ENCODE data around the gene NPPC. TPM values are rescaled to one million over a fixed set of nuclear protein-coding genes. Genes with fewer than 3 reads are reported as not detected.
"Not testable (repeated sequence)": the region's sequence is repeated elsewhere in the genome, so short reads cannot be mapped to it uniquely, and the experiment has no call there.

The NPPC gene
- total RNA-seq, 2 donors from 2014 or later, result not detected

DNA sequence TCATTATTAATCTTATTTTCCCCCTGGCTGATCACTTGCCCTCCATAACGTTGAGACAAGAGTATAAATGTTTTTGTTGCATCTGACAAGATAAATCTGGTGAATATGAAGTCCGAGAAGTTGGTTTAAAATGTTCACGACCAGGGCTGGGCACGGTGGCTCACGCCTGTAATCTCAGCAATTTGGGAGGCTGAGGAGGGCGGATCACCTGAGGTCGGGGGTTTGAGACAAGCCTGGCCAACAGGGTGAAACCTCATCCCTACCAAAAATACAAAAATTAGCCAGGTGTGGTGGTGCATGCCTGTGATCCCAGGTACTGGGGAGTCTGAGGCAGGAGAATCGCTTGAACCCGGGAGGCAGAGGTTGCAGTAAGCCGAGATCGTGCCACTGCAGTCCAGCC, 20.9 kb upstream of the NPPC start:
- H3K4me1 Mint-ChIP-seq; ATAC-seq; H3K36me3 Mint-ChIP-seq (ENCODE audit: low read depth); DNase-seq; H3K9me3 ChIP-seq (ENCODE audit: control insufficient read depth, low read length, poor library complexity, severe bottlenecking); H3K27ac Mint-ChIP-seq; H3K4me3 Mint-ChIP-seq: not testable (repeated sequence)
- peaks cover 23% of the 10 kb centered on the region for H3K27me3 Mint-ChIP-seq

DNA sequence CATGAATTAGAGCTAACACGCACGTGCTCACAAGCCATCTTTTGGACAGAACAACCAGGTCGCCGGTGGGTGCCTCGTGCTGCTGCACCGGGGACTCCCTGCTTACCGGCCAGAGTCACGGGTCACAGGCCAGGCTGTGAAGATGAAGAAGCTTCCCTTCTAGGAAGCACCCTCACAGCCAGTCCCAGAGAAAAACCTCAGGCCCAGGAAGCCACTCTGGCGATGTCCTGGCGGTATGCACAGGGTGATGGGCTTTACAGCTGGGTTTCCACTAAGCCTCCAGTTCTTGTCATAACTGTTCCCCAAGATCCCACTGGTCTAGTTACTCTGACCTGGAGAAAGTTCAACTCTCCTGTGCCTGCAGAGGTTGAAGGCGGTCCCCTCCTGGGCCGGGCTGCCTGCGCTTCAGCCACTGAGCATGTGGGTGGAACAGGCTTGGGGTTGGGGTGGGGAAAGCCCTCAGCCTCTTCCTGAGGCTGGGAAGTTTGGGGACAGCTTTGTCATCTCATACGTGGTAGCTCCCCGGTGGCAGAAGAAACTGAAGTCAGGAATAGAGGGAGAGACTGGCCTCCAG, 20.1 kb upstream of the NPPC start:
- H3K27me3 Mint-ChIP-seq, result peaks cover 25% of the 10 kb centered on the region
- no peak overlapping the region for H3K27ac Mint-ChIP-seq
- no peaks in the 10 kb centered on the region for H3K36me3 Mint-ChIP-seq (ENCODE audit: low read depth)
- H3K4me1 Mint-ChIP-seq, result no peaks in the 10 kb centered on the region
- no peak overlapping the region for H3K4me3 Mint-ChIP-seq
- ATAC-seq (no peak), DNase-seq (no peak)
- H3K9me3 ChIP-seq (ENCODE audit: control insufficient read depth, low read length, poor library complexity, severe bottlenecking), result no peaks in the 10 kb centered on the region

DNA sequence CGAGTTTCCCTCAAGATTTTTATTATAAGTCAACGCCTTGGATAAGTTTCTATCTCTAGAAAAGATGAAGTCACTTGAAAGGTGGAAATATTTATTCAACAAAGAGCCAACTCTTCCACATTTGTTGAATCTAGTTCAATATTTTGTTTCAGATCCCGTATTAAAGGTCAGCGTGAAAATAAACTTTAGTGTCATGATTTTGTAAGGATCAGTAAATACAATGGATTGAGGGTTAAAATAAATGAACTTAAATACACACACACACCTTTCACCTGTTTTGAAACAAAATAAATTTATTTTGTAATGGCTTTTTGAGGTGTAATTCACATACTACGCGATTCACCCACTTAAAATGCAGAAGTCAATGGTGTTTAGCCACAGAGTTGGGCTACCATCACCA, 16.0 kb upstream of the NPPC start:
- Mint-ChIP-seq H3K4me1 (no peaks in the 10 kb centered on the region), H3K4me3 (no peak overlapping the region), H3K27ac (no peak overlapping the region), H3K27me3 (peaks cover 36% of the 10 kb centered on the region), H3K36me3 (ENCODE audit: low read depth) (no peaks in the 10 kb centered on the region)
- DNase-seq (no peak), ATAC-seq (no peak)
- H3K9me3 ChIP-seq (ENCODE audit: control insufficient read depth, low read length, poor library complexity, severe bottlenecking), result no peaks in the 10 kb centered on the region

DNA sequence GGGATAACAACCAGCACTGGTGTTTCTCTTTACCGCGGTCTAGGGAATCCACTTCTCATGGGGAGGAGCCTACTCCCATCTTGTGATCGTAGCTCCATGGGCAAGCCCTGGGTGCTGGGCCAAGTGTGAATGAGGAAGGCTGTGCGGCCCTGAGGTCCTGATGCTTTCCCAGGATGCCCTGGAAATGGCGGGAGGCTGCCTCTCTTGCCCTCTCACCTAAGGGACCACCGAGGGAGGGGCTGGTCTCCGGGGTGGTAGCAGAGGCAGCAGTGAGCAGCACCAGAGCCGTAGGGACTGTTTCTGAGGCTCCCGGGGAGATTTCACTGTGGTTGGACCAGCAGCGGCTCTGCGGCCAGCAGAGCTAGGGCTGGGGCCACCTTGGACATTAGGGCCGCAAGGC, 15.5 kb upstream of the NPPC start:
- no peak for ATAC-seq
- H3K27ac Mint-ChIP-seq, result no peak overlapping the region
- H3K4me3 Mint-ChIP-seq, result no peak overlapping the region
- H3K27me3 Mint-ChIP-seq, result peaks cover 34% of the 10 kb centered on the region
- H3K4me1 Mint-ChIP-seq, result no peaks in the 10 kb centered on the region
- H3K36me3 Mint-ChIP-seq (ENCODE audit: low read depth), result no peaks in the 10 kb centered on the region
- no peak for DNase-seq
- no peaks in the 10 kb centered on the region for H3K9me3 ChIP-seq (ENCODE audit: control insufficient read depth, low read length, poor library complexity, severe bottlenecking)

DNA sequence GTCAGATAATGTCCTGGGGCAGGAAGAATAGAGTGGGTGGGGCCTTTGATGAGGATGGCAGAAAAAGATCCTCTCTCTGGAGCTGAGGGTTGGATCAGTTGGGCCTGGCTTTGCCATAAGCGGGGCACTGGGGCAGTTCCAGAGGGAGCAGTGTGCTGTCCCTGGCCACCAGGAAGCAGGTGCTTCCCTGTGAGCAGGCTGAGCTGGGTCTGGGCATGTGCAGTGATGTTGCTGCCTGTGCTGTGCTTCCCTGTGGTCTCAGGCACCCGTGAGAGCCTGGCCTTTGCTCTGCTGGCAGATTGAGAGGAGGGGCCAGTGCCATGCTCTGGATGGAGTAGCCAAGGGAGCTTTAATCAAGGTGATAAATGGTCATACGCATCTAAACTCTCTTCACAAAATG, 14.6 kb upstream of the NPPC start:
- ATAC-seq (no peak), DNase-seq (no peak)
- Mint-ChIP-seq H3K27me3 (peaks cover 30% of the 10 kb centered on the region), H3K36me3 (ENCODE audit: low read depth) (no peaks in the 10 kb centered on the region), H3K4me1 (no peaks in the 10 kb centered on the region), H3K27ac (no peak overlapping the region), H3K4me3 (no peak overlapping the region)
- H3K9me3 ChIP-seq (ENCODE audit: control insufficient read depth, low read length, poor library complexity, severe bottlenecking), result no peaks in the 10 kb centered on the region

DNA sequence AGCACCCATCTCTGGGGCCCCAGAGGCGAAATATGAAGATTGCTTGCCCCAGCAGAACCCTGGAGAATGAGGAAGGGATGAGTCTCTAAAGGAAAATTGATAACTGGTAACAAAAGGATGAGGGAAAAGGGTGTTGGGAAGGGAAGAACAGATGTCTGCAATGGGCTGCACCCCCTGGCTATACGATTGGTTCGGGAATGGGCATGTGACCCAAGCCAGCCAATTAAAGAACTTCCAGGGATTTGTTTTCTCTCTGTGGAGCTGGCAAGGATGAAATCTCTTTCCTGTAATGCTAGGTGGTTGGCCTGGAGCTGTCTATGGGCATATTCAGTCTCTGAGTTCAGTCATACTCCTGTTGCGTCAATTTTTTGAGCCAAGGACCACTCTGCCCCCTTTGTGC, 12.8 kb upstream of the NPPC start:
- no peaks in the 10 kb centered on the region for H3K36me3 Mint-ChIP-seq (ENCODE audit: low read depth)
- ATAC-seq (no peak), DNase-seq (no peak)
- H3K4me3 Mint-ChIP-seq, result no peak overlapping the region
- H3K27me3 Mint-ChIP-seq, result peaks cover 25% of the 10 kb centered on the region
- no peaks in the 10 kb centered on the region for H3K9me3 ChIP-seq (ENCODE audit: control insufficient read depth, low read length, poor library complexity, severe bottlenecking)
- H3K27ac Mint-ChIP-seq, result no peak overlapping the region
- no peaks in the 10 kb centered on the region for H3K4me1 Mint-ChIP-seq

DNA sequence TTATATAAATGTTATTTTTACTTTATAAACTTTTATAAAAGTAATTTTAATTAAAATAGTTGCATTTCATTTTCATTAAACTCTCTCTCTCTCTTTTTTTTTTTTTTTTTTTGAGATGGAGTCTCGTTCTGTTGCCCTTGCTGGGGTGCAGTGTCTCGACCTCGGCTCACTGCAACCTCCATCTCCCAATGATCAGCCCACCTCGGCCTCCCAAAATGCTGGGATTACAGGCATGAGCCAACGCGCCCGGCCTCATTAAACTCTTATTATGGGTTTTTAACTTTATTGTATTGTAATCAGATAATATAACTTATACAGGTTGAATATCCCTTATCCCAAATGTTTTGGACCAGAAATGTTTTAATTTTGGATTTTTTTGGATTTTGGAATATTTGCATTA, 10.9 kb upstream of the NPPC start:
- no peak for DNase-seq
- H3K9me3 ChIP-seq (ENCODE audit: control insufficient read depth, low read length, poor library complexity, severe bottlenecking), result no peaks in the 10 kb centered on the region
- Mint-ChIP-seq H3K36me3 (ENCODE audit: low read depth) (no peaks in the 10 kb centered on the region), H3K27ac (no peak overlapping the region), H3K27me3 (peaks cover 19% of the 10 kb centered on the region), H3K4me1 (no peaks in the 10 kb centered on the region), H3K4me3 (no peak overlapping the region)
- ATAC-seq, result no peak

DNA sequence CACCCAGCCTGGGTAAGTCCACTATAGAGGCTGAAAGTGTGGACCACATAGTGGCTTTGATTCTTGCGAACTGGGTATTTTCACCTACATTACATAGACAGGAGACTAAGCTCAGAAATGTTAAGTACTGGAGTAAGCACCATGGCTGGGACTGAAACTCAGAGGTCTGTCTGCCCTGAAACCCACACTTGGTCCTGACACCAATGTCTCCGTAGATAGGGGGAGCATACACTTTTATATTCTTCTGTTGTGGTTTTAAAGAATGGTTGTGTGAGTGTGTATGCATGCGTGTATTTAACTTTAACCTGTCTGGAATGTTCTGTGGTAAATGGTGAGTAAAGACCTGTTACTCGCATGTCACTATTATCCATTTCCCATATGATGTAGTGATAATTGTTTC, 10.3 kb upstream of the NPPC start:
- Mint-ChIP-seq H3K36me3 (ENCODE audit: low read depth) (no peaks in the 10 kb centered on the region), H3K4me1 (no peaks in the 10 kb centered on the region), H3K27me3 (peaks cover 18% of the 10 kb centered on the region), H3K27ac (no peak overlapping the region), H3K4me3 (no peak overlapping the region)
- ATAC-seq, result no peak
- no peak for DNase-seq
- H3K9me3 ChIP-seq (ENCODE audit: control insufficient read depth, low read length, poor library complexity, severe bottlenecking), result no peaks in the 10 kb centered on the region

DNA sequence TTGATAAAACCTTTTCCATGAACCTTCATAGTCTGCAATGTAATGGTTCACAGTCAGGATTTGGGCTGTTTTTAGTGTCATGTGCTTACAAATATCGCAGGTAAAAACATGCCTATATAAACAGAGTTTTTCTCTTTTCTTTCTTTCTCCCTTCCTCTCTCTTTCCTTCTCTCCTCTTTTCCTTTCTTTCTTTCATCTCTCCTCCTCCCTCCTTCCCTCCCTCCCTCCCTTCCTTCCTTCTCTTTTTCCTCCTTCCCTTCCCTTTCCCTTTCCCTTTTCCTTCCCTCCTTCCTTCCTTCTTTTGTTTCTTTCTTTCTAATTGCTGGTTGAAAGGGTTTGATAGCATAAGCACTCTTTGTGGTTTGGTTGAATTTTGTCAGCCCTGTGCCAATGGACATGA, 9.6 kb upstream of the NPPC start:
- DNase-seq (no peak), ATAC-seq (no peak)
- H3K4me1 Mint-ChIP-seq, result no peaks in the 10 kb centered on the region
- H3K27ac Mint-ChIP-seq, result no peak overlapping the region
- H3K4me3 Mint-ChIP-seq, result no peak overlapping the region
- H3K36me3 Mint-ChIP-seq (ENCODE audit: low read depth), result no peaks in the 10 kb centered on the region
- no peaks in the 10 kb centered on the region for H3K9me3 ChIP-seq (ENCODE audit: control insufficient read depth, low read length, poor library complexity, severe bottlenecking)
- peaks cover 11% of the 10 kb centered on the region for H3K27me3 Mint-ChIP-seq

DNA sequence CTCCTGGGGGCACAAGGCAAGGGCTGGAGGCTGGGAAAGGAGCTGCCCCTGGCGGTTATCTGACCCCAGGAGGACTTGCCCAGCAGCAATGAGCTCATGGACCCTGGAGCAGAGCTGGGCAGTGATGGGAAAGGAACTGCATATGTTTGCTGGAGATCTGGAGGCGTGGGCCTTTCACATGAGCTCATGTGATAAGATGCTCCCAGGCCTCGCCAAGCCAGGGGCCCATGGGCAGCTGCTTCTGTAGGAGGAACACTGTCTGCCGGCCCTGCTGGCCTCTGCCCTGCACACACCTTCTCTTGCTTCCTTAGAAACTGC, 9.0 kb upstream of the NPPC start:
- Mint-ChIP-seq H3K27ac (no peak overlapping the region), H3K36me3 (ENCODE audit: low read depth) (no peaks in the 10 kb centered on the region), H3K27me3 (peaks cover 6% of the 10 kb centered on the region), H3K4me1 (no peaks in the 10 kb centered on the region), H3K4me3 (no peak overlapping the region)
- H3K9me3 ChIP-seq (ENCODE audit: control insufficient read depth, low read length, poor library complexity, severe bottlenecking), result no peaks in the 10 kb centered on the region
- no peak for ATAC-seq
- DNase-seq, result no peak

DNA sequence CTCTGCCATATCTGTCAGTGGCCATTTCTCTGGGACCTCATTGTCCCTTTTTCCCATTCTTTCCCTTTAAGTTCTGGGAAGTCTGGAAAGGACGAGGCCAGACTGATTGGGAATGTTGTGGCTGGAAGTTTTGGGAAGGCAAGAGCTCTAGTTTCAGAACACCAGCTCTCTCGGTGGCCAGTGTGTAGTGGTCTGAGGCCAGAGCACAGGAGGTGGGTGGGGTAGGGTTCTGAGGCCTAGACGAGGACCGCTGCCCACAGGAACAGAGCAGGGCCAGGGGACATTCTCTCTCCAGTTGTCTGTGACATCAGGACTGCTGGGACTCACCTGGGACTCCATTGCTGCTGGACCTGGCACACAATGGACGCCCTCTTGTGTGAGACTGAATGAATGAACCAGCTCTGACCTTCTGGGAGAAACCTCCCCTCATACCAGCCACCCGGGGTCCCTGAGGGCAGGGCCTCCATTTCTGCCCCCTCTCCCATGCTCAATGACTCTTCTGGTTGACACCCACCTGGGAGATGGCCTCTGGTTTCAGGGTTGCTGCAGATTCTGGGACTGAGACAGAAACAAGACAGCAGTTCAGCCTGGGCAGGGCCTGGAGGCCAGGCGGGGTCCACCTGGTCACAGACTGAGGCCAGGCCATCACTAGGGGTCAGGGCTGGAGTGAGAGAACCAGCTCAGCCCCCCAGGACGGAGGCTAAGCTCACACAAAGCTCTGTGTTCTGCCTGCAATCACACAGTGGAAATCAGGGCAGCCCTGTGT, 8.4 kb upstream of the NPPC start:
- DNase-seq (no peak), ATAC-seq (no peak)
- no peaks in the 10 kb centered on the region for H3K9me3 ChIP-seq (ENCODE audit: control insufficient read depth, low read length, poor library complexity, severe bottlenecking)
- H3K27me3 Mint-ChIP-seq, result peaks cover 9% of the 10 kb centered on the region
- H3K36me3 Mint-ChIP-seq (ENCODE audit: low read depth), result no peaks in the 10 kb centered on the region
- H3K4me1 Mint-ChIP-seq, result no peaks in the 10 kb centered on the region
- no peak overlapping the region for H3K4me3 Mint-ChIP-seq
- no peak overlapping the region for H3K27ac Mint-ChIP-seq

DNA sequence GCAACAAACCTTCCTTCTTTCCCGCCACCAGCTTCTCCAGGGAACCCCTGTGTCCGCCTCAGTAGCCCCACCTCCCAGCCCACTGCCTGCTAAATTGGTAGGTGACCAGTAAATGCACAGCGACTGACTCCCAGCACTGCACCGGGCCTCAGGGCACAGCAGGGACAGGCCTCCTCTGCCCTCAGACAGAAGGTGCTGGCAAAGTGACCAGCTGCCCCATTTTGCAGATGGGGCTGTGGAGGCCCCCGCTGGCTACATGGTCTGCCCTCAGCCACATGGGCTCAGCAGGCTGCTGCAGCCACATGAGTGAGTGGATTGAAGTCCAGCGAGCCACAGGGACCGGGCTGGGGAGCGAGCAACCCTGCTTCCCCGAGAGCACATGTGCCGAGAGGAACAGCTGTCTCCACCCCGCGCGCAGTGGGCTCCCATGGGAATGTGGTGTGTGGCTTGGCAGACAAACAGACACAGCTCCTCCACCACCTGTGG, 7.8 kb upstream of the NPPC start:
- no peak for DNase-seq
- Mint-ChIP-seq H3K4me1 (peaks cover 2% of the 10 kb centered on the region), H3K36me3 (ENCODE audit: low read depth) (no peaks in the 10 kb centered on the region), H3K27ac (no peak overlapping the region), H3K4me3 (no peak overlapping the region), H3K27me3 (peaks cover 15% of the 10 kb centered on the region)
- H3K9me3 ChIP-seq (ENCODE audit: control insufficient read depth, low read length, poor library complexity, severe bottlenecking), result no peaks in the 10 kb centered on the region
- no peak for ATAC-seq

DNA sequence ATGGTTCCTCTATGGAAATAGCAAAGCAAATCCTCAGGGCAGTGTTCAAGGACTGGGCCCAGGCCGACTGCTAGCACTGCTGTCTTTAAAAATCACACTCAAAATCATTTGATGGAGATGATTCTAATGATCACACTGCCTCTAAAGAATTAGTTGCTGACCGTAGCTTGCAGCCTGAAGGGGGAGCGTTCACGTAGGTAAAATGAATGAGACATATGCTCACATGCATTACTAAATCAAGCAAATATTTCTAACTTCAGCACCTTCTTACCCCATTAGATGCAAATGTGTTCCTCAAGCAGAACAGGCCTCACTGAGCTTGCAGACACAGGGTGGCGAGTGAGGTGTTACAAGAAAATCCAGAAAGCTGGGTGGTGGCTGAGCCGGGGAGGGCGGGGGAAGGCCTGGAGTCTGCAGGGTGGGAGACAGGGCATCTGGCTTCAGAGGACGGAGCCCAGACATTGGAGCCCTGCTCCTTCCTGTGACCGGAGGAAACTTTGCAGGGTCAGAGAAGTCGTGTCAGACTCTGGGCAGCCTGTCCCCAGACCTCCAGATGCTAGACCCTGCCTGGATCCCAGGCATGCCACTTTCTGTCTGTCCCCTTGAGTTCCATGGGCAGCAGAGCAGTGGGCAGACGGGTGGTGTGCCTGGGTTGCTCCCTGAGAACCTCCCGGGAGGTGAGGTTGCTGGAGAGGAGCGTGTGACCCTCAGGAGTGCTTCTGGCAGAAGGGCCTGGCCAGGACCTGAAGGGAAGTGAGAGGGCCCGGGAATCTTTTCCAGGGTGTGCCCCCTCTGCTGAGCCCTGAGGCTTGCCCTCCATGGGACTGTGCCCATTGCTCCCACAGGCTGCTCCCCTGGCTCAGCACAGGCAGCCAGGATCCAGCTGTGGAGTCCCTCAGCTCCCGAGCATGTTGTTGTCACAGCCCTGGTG, 7.1 kb upstream of the NPPC start:
- H3K9me3 ChIP-seq (ENCODE audit: control insufficient read depth, low read length, poor library complexity, severe bottlenecking), result no peaks in the 10 kb centered on the region
- Mint-ChIP-seq H3K4me3 (no peak overlapping the region), H3K27me3 (peaks cover 16% of the 10 kb centered on the region), H3K36me3 (ENCODE audit: low read depth) (no peaks in the 10 kb centered on the region), H3K27ac (no peak overlapping the region), H3K4me1 (peaks cover 2% of the 10 kb centered on the region)
- DNase-seq (no peak), ATAC-seq (no peak)

Data from T-helper 17 cell (primary cell).